Measurements from ENCODE around the gene MEGF9.

Gene MEGF9

DNA sequence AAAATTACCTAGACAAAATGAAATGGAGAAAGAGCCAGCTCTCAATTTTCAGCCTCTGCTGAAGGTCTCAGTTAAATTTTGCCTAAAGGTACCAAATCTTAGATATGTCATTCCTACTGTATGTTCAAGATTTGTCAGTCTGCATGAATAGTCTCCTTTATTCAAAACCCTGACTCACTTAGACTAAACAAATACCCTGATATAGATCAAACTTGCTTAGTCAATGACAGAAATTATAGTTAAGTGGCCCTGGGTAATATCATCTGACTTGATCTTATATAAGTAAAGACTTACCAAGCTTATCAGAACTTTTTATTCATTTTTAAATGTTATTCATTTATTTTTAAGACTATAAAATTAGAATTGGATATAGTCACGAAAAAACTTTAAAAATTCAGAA, 12.2 kb downstream of the MEGF9 start:
- no peak overlapping the region for H3K27ac ChIP-seq
- TF ChIP-seq, protein P1, sequence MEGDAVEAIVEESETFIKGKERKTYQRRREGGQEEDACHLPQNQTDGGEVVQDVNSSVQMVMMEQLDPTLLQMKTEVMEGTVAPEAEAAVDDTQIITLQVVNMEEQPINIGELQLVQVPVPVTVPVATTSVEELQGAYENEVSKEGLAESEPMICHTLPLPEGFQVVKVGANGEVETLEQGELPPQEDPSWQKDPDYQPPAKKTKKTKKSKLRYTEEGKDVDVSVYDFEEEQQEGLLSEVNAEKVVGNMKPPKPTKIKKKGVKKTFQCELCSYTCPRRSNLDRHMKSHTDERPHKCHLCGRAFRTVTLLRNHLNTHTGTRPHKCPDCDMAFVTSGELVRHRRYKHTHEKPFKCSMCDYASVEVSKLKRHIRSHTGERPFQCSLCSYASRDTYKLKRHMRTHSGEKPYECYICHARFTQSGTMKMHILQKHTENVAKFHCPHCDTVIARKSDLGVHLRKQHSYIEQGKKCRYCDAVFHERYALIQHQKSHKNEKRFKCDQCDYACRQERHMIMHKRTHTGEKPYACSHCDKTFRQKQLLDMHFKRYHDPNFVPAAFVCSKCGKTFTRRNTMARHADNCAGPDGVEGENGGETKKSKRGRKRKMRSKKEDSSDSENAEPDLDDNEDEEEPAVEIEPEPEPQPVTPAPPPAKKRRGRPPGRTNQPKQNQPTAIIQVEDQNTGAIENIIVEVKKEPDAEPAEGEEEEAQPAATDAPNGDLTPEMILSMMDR (conservative IDR thresholded peaks at IDR 0.05) = no peak
- no peak for TF ChIP-seq ZFX (IDR thresholded peaks at IDR 0.05)

DNA sequence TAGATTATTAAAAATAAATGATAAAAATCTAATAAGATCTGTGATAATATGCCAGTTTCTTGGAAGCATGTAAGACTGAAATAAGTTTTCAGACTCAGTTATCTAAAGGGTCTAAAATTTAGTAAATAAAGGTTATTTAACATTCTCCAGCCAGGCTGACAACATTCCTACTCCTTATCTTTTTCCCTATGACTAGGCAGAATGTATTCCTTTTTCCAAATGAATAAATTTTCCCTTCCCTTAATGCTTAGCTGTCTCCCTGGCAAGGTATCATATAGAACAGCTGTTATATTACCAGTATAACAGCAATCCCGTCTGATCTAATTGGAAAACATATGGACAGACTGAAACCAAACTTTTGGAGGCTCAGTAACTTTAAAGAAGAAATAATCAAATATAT, 13.0 kb downstream of the MEGF9 start:
- TF ChIP-seq ZFX (IDR thresholded peaks at IDR 0.05) = no peak
- TF ChIP-seq, protein P1 (conservative IDR thresholded peaks at IDR 0.05) = no peak
- no peak overlapping the region for H3K27ac ChIP-seq

- H3K27ac ChIP-seq = no peak overlapping the region
- TF ChIP-seq, protein P1 (conservative IDR thresholded peaks at IDR 0.05) = no peak
- TF ChIP-seq ZFX (IDR thresholded peaks at IDR 0.05) = no peak
Measured at GRCh38 chr9:120698766-120699165, 15.5 kb downstream of the MEGF9 start.

DNA sequence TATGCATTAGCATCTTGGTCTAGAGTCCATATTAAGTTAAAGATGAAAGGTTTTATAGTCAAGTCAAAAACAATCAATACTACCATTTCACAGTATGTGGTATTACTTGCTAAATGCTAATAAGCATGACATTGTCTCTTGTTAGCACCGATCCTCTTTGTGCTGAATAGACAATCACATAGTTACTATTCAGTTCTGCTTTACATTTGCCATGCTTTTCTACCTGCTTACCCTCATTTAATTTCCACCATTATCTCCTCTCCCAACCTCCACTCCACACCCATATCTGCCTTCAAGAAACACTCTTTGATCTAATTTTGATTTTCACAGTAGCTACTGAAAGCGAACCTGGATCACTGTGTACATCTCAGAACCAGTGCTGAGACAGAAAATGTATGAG, 16.8 kb downstream of the MEGF9 start:
- H3K27ac ChIP-seq = no peak overlapping the region
- TF ChIP-seq ZFX (IDR thresholded peaks at IDR 0.05) = no peak
- TF ChIP-seq, protein P1 (conservative IDR thresholded peaks at IDR 0.05) = no peak

- TF ChIP-seq, protein P1 (conservative IDR thresholded peaks at IDR 0.05) = no peak
- TF ChIP-seq ZFX (IDR thresholded peaks at IDR 0.05) = no peak
- H3K27ac ChIP-seq = no peak overlapping the region
Measured at GRCh38 chr9:120696551-120697230, 17.6 kb downstream of the MEGF9 start.

DNA sequence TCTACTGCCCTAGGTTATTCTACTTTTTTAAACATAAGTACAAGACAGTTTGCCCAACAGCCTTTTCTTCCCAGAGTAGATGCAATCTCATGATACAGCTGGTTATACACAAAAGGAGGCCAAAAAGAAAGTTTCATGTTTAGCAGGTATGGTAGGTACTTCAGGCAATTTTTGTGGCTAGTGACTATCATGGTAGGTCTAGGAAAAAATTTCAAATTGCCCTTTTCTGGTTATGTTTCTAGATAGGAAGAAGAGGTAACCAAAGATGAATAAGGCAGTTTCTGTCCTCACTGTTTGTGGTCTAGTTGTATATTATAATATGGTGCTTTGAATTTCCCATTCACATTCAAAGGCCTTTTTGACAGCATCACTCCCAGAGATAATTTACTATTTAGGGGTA, 19.7 kb downstream of the MEGF9 start:
- no peak overlapping the region for H3K27ac ChIP-seq
- TF ChIP-seq ZFX (IDR thresholded peaks at IDR 0.05) = no peak
- TF ChIP-seq, protein P1 (conservative IDR thresholded peaks at IDR 0.05) = no peak

DNA sequence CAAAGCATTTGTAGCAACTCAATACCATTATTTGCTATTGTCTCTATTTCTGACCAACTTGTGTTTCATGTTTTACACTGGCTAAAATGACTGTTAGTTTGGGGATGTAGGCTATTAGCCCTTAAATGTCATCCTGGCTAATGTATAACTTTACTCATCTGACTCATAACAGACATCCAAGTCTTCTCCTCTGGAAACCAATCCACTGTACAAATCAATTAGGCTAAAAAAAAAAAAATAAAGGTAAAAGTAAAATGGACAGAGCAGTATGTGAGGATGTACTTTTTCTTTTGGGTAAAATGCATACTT, 20.6 kb downstream of the MEGF9 start:
- H3K27ac ChIP-seq = no peak overlapping the region
- TF ChIP-seq, protein P1 (conservative IDR thresholded peaks at IDR 0.05) = no peak
- TF ChIP-seq ZFX (IDR thresholded peaks at IDR 0.05) = no peak

Measured in C4-2B (cell line).